Testis (tissue), 3 donors: ENCODE results near the gene DNAJC7. TPM values are rescaled to one million over a fixed set of nuclear protein-coding genes. Genes with fewer than 3 reads are reported as not detected.

ENCODE experiments used
- DNase-seq: peaks from one replicate; pipeline ENCODE4 v3.0.0-alpha.2; 2019
- H3K27ac ChIP-seq, 2 donors: fragments of 200-600 bp; sonication (generic); one replicate each; pipeline ENCODE4 v1.5.1; 2019
- H3K27me3 ChIP-seq: fragments of 200-600 bp; sonication (generic); one replicate; pipeline ENCODE4 v1.5.1; 2019
- H3K36me3 ChIP-seq: fragments of 200-600 bp; sonication (generic); one replicate; pipeline ENCODE4 v1.5.1; 2017; ENCODE audit warnings: low read depth; ENCODE audit errors: missing control alignments
- H3K4me1 ChIP-seq: fragments of 200-600 bp; sonication (generic); one replicate; pipeline ENCODE4 v1.5.1; 2019
- H3K4me3 ChIP-seq, 2 donors: fragments of 200-600 bp; sonication (generic); one replicate each; pipeline ENCODE4 v1.5.1; 2017 to 2019
- H3K9me3 ChIP-seq: fragments of 200-600 bp; sonication (generic); one replicate; pipeline ENCODE4 v1.5.1; 2017
- CTCF ChIP-seq, 3 experiments: fragments of 450-650 bp in 2 of 3; fragments of 200-600 bp in 1 of 3; sonication (generic) in 1 of 3; IDR thresholded peaks; one replicate each; pipeline ENCODE4 v1.5.1; 2016 to 2019; ENCODE audit warnings: antibody characterized with exemption in 3 of 3, mild to moderate bottlenecking in 2 of 3, moderate library complexity in 1 of 3
- POLR2A ChIP-seq: fragments of 450-650 bp; IDR thresholded peaks from one replicate; pipeline ENCODE4 v1.6.1; 2017; ENCODE audit warnings: antibody characterized with exemption, mild to moderate bottlenecking, moderate library complexity
- WGBS, 2 donors: methylation state at CpG; one replicate each; pipeline ENCODE4 v1.1.5; 2018; 5-methylcytosine and 5-hydroxymethylcytosine counted together
- intact Hi-C: fragments of 100-400 bp; cut with DNase I; formaldehyde crosslinking; loops from one replicate; pipeline ENCODE4 v1.15.1; 2023; ENCODE audit warnings: low total_unique reads
- polyA plus RNA-seq: library from polyadenylated mRNA; stranded (reverse); fragments of 350-450 nt; fragmentation: Illumina TruSeq; extraction: RNeasy Lipid Tissue Mini Kit (QIAGEN cat#74804); gene quantifications from one replicate; pipeline ENCODE4 v1.2.3, GENCODE V29; 2014; ENCODE audit warnings: low read depth, low replicate concordance; ENCODE audit not compliant: insufficient read depth
- total RNA-seq, 2 donors: library from RNA; depleted of rRNA; stranded (reverse); fragments of >200 nt; gene quantifications; one replicate each; pipeline ENCODE4 v1.2.3, GENCODE V29; 2016

The DNAJC7 gene
- total and polyA plus RNA-seq, 3 donors from 2014 or later: 81.1 to 94.3 (median 86.2) TPM

GRCh38 chr17:42027961-42028790 is 10.9 kb upstream of the DNAJC7 start:
- DNase-seq: no peak
- 69 to 75% methylated on average over 10 to 19 of the region's 19 CpGs for WGBS, 2 donors
- Histone ChIP-seq H3K4me3 (no peak overlapping the region), H3K4me1 (peaks cover 19% of the 10 kb centered on the region), H3K36me3 (no peaks in the 10 kb centered on the region), H3K27me3 (no peaks in the 10 kb centered on the region), H3K27ac (no peak overlapping the region), H3K9me3 (no peaks in the 10 kb centered on the region)
- intact Hi-C loops: loop anchor here (10.0 kb wide), 1 partner anchor 63 kb away; the partner anchor contains the start of gene CNP
- no peak for TF ChIP-seq POLR2A

GRCh38 chr17:42027590-42027889 is 10.3 kb upstream of the DNAJC7 start:
- WGBS, 2 donors: 79 to 80% methylated on average over 1 to 5 of the region's 5 CpGs
- intact Hi-C loops: loop anchor here (10.0 kb wide), 1 partner anchor 63 kb away; the partner anchor contains the start of gene CNP

GRCh38 chr17:42026857-42027589 is 9.8 kb upstream of the DNAJC7 start:
- WGBS, 2 donors: 64 to 69% methylated on average over 17 of the region's 17 CpGs
- intact Hi-C loops: loop anchor here (10.0 kb wide), 1 partner anchor 62 kb away; the partner anchor contains the start of gene CNP
- no peak overlapping the region for H3K27ac ChIP-seq
- peaks cover 19% of the 10 kb centered on the region for H3K4me1 ChIP-seq
- TF ChIP-seq CTCF (IDR thresholded peaks at IDR 0.05) (no peak), POLR2A (no peak)
- no peaks in the 10 kb centered on the region for H3K9me3 ChIP-seq
- H3K4me3 ChIP-seq: no peak overlapping the region
- no peak for DNase-seq
- no peaks in the 10 kb centered on the region for H3K27me3 ChIP-seq
- H3K36me3 ChIP-seq: no peaks in the 10 kb centered on the region

More at GRCh38 chr17:42027590-42027889, 10.3 kb upstream of the DNAJC7 start:
- H3K36me3 ChIP-seq: no peaks in the 10 kb centered on the region
- H3K27ac ChIP-seq: no peak overlapping the region
- no peak for DNase-seq
- H3K27me3 ChIP-seq: no peaks in the 10 kb centered on the region
- no peaks in the 10 kb centered on the region for H3K9me3 ChIP-seq
- H3K4me1 ChIP-seq: peaks cover 19% of the 10 kb centered on the region
- H3K4me3 ChIP-seq: no peak overlapping the region
- no peak for TF ChIP-seq CTCF (IDR thresholded peaks at IDR 0.05)

- H3K9me3 ChIP-seq: no peaks in the 10 kb centered on the region
- peaks cover 26% of the 10 kb centered on the region for H3K4me1 ChIP-seq
- H3K36me3 ChIP-seq: no peaks in the 10 kb centered on the region
- 96 to 97% methylated on average over 3 of the region's 3 CpGs for WGBS, 2 donors
- H3K4me3 ChIP-seq: no peak overlapping the region
- intact Hi-C loops: loop anchor here (10.0 kb wide), 1 partner anchor 61 kb away; the partner anchor contains the start of gene CNP
- H3K27me3 ChIP-seq: no peaks in the 10 kb centered on the region
- TF ChIP-seq POLR2A: no peak
- H3K27ac ChIP-seq: no peak overlapping the region
- no peak for DNase-seq
Measured at GRCh38 chr17:42025936-42026335, 8.7 kb upstream of the DNAJC7 start.

GRCh38 chr17:42025191-42025579 is 7.9 kb upstream of the DNAJC7 start:
- peak overlapping the region in 1 of 2 donors; percentile 45 for H3K27ac ChIP-seq
- no peaks in the 10 kb centered on the region for H3K9me3 ChIP-seq
- DNase-seq: no peak
- no peaks in the 10 kb centered on the region for H3K36me3 ChIP-seq
- H3K4me3 ChIP-seq: no peak overlapping the region
- peaks cover 32% of the 10 kb centered on the region for H3K4me1 ChIP-seq
- intact Hi-C loops: loop anchor here (10.0 kb wide), 1 partner anchor 60 kb away; the partner anchor contains the start of gene CNP
- H3K27me3 ChIP-seq: no peaks in the 10 kb centered on the region
- no peak for TF ChIP-seq POLR2A
- no peak for TF ChIP-seq CTCF (IDR thresholded peaks at IDR 0.05)
- WGBS, 2 donors: 71 to 79% methylated on average over 8 of the region's 8 CpGs
